Measurements from ENCODE around the gene FHL3.
A peak's percentile ranks its signal among the peaks of the same experiment; 100 is the strongest.

FHL3 gene

DNA sequence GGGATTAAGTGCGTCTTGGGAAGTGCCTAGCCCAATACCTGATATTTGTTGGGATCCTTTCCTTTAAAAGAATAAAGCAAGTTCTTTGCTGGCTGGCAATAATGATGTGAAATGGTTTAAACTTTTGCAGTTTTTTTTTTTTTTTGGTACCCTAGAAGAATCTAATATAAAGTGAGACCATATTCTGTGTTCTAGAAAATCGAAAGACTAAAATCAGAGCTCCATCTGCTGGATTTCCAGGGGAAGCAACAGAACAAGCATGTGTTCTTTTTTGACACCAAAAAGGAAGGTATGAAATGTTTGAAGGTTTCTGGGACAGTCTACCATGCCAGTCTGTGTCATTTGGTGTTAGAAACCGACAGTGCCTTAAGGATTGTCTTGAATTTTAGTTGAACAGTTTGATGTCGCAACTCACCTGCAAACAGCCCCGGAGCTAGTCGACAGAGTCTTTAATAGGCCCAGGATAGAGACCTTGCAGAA lies 13.6 kb upstream of the FHL3 start:
- TF ChIP-seq, protein P1, sequence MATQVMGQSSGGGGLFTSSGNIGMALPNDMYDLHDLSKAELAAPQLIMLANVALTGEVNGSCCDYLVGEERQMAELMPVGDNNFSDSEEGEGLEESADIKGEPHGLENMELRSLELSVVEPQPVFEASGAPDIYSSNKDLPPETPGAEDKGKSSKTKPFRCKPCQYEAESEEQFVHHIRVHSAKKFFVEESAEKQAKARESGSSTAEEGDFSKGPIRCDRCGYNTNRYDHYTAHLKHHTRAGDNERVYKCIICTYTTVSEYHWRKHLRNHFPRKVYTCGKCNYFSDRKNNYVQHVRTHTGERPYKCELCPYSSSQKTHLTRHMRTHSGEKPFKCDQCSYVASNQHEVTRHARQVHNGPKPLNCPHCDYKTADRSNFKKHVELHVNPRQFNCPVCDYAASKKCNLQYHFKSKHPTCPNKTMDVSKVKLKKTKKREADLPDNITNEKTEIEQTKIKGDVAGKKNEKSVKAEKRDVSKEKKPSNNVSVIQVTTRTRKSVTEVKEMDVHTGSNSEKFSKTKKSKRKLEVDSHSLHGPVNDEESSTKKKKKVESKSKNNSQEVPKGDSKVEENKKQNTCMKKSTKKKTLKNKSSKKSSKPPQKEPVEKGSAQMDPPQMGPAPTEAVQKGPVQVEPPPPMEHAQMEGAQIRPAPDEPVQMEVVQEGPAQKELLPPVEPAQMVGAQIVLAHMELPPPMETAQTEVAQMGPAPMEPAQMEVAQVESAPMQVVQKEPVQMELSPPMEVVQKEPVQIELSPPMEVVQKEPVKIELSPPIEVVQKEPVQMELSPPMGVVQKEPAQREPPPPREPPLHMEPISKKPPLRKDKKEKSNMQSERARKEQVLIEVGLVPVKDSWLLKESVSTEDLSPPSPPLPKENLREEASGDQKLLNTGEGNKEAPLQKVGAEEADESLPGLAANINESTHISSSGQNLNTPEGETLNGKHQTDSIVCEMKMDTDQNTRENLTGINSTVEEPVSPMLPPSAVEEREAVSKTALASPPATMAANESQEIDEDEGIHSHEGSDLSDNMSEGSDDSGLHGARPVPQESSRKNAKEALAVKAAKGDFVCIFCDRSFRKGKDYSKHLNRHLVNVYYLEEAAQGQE (IDR thresholded peaks at IDR 0.05; ENCODE audit: insufficient replicate concordance, low read depth), result no peak
- no peak for TF ChIP-seq GABPA (IDR thresholded peaks at IDR 0.05; ENCODE audit: low read depth)
- TF ChIP-seq, protein P2, sequence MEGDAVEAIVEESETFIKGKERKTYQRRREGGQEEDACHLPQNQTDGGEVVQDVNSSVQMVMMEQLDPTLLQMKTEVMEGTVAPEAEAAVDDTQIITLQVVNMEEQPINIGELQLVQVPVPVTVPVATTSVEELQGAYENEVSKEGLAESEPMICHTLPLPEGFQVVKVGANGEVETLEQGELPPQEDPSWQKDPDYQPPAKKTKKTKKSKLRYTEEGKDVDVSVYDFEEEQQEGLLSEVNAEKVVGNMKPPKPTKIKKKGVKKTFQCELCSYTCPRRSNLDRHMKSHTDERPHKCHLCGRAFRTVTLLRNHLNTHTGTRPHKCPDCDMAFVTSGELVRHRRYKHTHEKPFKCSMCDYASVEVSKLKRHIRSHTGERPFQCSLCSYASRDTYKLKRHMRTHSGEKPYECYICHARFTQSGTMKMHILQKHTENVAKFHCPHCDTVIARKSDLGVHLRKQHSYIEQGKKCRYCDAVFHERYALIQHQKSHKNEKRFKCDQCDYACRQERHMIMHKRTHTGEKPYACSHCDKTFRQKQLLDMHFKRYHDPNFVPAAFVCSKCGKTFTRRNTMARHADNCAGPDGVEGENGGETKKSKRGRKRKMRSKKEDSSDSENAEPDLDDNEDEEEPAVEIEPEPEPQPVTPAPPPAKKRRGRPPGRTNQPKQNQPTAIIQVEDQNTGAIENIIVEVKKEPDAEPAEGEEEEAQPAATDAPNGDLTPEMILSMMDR (IDR thresholded peaks at IDR 0.05; ENCODE audit: insufficient read depth, low read length), result peak; percentile 52
- DNase-seq (ENCODE audit: low read depth in 1 of 2, low spot score in 1 of 2), result peak in 1 of 2 experiments; percentile 30
- Histone ChIP-seq H3K27me3 (ENCODE audit: insufficient read depth, poor library complexity, severe bottlenecking) (no peaks in the 10 kb centered on the region), H3K4me3 (replicated peaks; ENCODE audit: insufficient read depth, low read length) (no peak overlapping the region), H3K27ac (replicated peaks) (no peak overlapping the region)

DNA sequence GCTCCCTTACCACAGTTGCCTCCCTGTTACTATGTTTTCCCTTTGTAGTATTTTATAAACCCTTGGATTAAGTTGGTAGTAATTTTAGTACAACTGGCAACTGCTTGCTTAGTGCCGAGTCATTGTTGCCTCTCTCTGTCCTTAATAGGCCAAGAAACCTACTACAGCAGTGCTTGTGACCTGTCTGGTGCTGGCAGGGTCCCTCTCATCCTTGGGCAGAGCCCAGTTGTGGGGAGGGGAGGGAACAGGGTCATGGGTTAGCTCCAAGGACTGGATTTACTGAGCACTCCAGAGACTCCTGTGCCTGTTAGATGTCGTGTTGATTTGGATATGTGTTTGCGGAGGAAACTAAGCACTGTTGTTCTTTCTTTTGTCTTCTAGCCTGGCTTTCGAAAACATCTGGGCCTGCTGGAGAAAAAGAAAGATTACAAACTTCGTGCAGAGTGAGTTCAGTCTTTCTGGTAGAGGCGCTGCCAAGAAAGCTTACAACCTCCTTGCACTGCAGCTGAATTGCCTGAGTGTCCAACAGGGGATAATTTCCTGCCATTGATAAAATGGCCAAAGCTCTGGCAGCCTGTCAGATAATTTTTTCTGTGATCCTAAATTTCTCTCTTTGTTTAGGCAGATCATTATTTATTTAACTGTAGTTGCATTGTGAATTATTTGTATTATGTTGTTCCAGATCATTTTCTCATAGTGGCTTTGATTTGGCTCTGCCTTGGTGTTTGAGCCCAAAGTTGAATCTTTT lies 10.8 kb upstream of the FHL3 start:
- TF ChIP-seq, protein P1 (IDR thresholded peaks at IDR 0.05; ENCODE audit: insufficient replicate concordance, low read depth), result no peak
- TF ChIP-seq POLR2AphosphoS5 (IDR thresholded peaks at IDR 0.05; ENCODE audit: low read depth) (no peak), GABPA (IDR thresholded peaks at IDR 0.05; ENCODE audit: low read depth) (no peak), SPI1 (IDR thresholded peaks at IDR 0.05; ENCODE audit: borderline replicate concordance, low read depth) (no peak)
- TF ChIP-seq, protein P2 (IDR thresholded peaks at IDR 0.05; ENCODE audit: insufficient read depth, low read length), result no peak
- Histone ChIP-seq H3K27me3 (ENCODE audit: insufficient read depth, poor library complexity, severe bottlenecking) (no peaks in the 10 kb centered on the region), H3K27ac (replicated peaks) (peak overlapping the region; percentile 14; the same call in 1 of the 2 replicates), H3K4me3 (replicated peaks; ENCODE audit: insufficient read depth, low read length) (no peak overlapping the region)
- no peak for DNase-seq (ENCODE audit: low read depth in 1 of 2, low spot score in 1 of 2)

DNA sequence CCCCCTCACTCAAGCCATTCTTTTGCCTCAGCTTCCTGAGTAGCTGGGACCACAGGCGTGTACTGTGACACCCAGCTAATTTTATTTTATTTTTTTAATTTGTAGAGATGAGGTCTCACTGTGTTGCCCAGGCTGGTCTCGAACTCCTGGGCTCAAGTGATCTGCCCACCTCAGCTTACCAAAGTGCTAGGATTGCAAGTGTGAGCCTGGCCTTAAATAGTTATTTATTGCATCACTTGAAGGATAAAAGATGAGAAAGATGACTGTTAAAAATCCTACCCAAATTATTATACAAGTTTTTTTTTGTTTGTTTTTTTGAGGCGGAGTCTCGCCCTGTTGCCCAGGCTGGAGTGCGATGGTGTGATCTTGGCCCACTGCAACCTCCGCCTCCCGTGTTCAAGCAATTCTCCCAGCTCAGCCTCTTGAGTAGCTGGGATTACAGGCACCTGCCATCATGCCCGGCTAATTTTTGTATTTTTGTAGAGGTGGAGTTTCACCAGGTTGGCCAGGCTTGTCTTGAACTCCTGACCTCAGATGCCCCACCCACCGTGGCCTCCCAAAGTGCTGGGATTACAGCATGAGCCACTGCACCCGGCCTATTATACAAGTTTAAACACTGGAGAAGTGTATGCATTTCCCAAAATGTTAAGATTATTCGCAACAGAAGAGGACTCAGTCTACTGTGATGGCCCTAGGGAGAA lies 9.6 kb upstream of the FHL3 start:
- no peak for DNase-seq (ENCODE audit: low read depth in 1 of 2, low spot score in 1 of 2)
- Histone ChIP-seq H3K4me3 (replicated peaks; ENCODE audit: insufficient read depth, low read length) (no peak overlapping the region), H3K27ac (replicated peaks) (0 out of 2 replicates have a peak overlapping the region, but pooled peaks have one; percentile 14), H3K27me3 (ENCODE audit: insufficient read depth, poor library complexity, severe bottlenecking) (no peaks in the 10 kb centered on the region)
- TF ChIP-seq, protein P2 (IDR thresholded peaks at IDR 0.05; ENCODE audit: insufficient read depth, low read length), result no peak
- TF ChIP-seq, protein P1 (IDR thresholded peaks at IDR 0.05; ENCODE audit: insufficient replicate concordance, low read depth), result no peak
- TF ChIP-seq SPI1 (IDR thresholded peaks at IDR 0.05; ENCODE audit: borderline replicate concordance, low read depth), result no peak
- no peak for TF ChIP-seq POLR2AphosphoS5 (IDR thresholded peaks at IDR 0.05; ENCODE audit: low read depth)
- no peak for TF ChIP-seq GABPA (IDR thresholded peaks at IDR 0.05; ENCODE audit: low read depth)

Data from HL-60 (cell line).